GM21619 (cell line): ENCODE data around the gene PARP16.

Experiments used
- ATAC-seq: cut with Tn5 transposase; IDR thresholded peaks from one replicate; pipeline ENCODE4 v1.9.1; 2021; ENCODE audit not compliant: unreplicated experiment

The PARP16 gene

GRCh38 chr15:65208647-65209046 is 78.0 kb downstream of the PARP16 start:
- no peak for ATAC-seq
